ENCODE data around the gene ARHGEF17.
"Not testable (repeated sequence)": the region's sequence is repeated elsewhere in the genome, so short reads cannot be mapped to it uniquely, and the experiment has no call there.

DNA sequence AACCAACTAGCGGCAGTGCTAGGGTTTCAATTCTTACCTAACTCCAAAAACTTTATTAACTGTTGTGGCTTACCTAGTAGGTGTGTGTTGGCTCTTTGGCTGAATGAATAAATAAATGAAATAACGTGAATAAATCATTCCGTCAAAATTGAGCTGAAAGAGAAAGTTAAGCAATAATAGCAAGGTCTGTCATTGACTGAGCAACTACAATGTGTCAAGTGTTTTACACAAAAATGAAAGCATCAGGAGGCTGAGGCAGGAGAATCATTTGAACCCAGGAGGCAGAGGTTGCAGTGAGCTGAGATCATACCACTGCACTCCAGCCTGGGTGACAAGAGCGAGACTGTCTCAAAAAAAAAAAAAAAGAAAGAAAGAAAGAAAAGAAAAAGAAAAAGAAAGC, 33.9 kb upstream of the ARHGEF17 start:
- not testable (repeated sequence) for TF ChIP-seq NFYB (CRISPR knock-in tag; IDR thresholded peaks at IDR 0.05); BRCA1 (CRISPR knock-in tag; IDR thresholded peaks at IDR 0.05); SRF (IDR thresholded peaks at IDR 0.05; ENCODE audit: low read depth, low read length); ZHX1 (CRISPR knock-in tag; IDR thresholded peaks at IDR 0.05; ENCODE audit: low read depth); ZNF644 (CRISPR knock-in tag; IDR thresholded peaks at IDR 0.05; ENCODE audit: low read depth); GABPA (IDR thresholded peaks at IDR 0.05; ENCODE audit: low read depth, low read length); GABPA (CRISPR knock-in tag; IDR thresholded peaks at IDR 0.05; ENCODE audit: low read depth); ZMYM3 (CRISPR knock-in tag; IDR thresholded peaks at IDR 0.05); MEIS2 (CRISPR knock-in tag; IDR thresholded peaks at IDR 0.05); ZFP1 (CRISPR knock-in tag; IDR thresholded peaks at IDR 0.05)
- TF ChIP-seq, protein P1, sequence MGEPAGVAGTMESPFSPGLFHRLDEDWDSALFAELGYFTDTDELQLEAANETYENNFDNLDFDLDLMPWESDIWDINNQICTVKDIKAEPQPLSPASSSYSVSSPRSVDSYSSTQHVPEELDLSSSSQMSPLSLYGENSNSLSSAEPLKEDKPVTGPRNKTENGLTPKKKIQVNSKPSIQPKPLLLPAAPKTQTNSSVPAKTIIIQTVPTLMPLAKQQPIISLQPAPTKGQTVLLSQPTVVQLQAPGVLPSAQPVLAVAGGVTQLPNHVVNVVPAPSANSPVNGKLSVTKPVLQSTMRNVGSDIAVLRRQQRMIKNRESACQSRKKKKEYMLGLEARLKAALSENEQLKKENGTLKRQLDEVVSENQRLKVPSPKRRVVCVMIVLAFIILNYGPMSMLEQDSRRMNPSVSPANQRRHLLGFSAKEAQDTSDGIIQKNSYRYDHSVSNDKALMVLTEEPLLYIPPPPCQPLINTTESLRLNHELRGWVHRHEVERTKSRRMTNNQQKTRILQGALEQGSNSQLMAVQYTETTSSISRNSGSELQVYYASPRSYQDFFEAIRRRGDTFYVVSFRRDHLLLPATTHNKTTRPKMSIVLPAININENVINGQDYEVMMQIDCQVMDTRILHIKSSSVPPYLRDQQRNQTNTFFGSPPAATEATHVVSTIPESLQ (CRISPR knock-in tag; conservative IDR thresholded peaks at IDR 0.05): not testable (repeated sequence)
- TF ChIP-seq, protein P2, sequence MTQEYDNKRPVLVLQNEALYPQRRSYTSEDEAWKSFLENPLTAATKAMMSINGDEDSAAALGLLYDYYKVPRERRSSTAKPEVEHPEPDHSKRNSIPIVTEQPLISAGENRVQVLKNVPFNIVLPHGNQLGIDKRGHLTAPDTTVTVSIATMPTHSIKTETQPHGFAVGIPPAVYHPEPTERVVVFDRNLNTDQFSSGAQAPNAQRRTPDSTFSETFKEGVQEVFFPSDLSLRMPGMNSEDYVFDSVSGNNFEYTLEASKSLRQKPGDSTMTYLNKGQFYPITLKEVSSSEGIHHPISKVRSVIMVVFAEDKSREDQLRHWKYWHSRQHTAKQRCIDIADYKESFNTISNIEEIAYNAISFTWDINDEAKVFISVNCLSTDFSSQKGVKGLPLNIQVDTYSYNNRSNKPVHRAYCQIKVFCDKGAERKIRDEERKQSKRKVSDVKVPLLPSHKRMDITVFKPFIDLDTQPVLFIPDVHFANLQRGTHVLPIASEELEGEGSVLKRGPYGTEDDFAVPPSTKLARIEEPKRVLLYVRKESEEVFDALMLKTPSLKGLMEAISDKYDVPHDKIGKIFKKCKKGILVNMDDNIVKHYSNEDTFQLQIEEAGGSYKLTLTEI (CRISPR knock-in tag; conservative IDR thresholded peaks at IDR 0.05): not testable (repeated sequence)
- TF ChIP-seq, protein P3, sequence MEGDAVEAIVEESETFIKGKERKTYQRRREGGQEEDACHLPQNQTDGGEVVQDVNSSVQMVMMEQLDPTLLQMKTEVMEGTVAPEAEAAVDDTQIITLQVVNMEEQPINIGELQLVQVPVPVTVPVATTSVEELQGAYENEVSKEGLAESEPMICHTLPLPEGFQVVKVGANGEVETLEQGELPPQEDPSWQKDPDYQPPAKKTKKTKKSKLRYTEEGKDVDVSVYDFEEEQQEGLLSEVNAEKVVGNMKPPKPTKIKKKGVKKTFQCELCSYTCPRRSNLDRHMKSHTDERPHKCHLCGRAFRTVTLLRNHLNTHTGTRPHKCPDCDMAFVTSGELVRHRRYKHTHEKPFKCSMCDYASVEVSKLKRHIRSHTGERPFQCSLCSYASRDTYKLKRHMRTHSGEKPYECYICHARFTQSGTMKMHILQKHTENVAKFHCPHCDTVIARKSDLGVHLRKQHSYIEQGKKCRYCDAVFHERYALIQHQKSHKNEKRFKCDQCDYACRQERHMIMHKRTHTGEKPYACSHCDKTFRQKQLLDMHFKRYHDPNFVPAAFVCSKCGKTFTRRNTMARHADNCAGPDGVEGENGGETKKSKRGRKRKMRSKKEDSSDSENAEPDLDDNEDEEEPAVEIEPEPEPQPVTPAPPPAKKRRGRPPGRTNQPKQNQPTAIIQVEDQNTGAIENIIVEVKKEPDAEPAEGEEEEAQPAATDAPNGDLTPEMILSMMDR (CRISPR knock-in tag; IDR thresholded peaks at IDR 0.05): not testable (repeated sequence)
- TF ChIP-seq, protein P4, sequence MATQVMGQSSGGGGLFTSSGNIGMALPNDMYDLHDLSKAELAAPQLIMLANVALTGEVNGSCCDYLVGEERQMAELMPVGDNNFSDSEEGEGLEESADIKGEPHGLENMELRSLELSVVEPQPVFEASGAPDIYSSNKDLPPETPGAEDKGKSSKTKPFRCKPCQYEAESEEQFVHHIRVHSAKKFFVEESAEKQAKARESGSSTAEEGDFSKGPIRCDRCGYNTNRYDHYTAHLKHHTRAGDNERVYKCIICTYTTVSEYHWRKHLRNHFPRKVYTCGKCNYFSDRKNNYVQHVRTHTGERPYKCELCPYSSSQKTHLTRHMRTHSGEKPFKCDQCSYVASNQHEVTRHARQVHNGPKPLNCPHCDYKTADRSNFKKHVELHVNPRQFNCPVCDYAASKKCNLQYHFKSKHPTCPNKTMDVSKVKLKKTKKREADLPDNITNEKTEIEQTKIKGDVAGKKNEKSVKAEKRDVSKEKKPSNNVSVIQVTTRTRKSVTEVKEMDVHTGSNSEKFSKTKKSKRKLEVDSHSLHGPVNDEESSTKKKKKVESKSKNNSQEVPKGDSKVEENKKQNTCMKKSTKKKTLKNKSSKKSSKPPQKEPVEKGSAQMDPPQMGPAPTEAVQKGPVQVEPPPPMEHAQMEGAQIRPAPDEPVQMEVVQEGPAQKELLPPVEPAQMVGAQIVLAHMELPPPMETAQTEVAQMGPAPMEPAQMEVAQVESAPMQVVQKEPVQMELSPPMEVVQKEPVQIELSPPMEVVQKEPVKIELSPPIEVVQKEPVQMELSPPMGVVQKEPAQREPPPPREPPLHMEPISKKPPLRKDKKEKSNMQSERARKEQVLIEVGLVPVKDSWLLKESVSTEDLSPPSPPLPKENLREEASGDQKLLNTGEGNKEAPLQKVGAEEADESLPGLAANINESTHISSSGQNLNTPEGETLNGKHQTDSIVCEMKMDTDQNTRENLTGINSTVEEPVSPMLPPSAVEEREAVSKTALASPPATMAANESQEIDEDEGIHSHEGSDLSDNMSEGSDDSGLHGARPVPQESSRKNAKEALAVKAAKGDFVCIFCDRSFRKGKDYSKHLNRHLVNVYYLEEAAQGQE (IDR thresholded peaks at IDR 0.05; ENCODE audit: borderline replicate concordance in 1 of 2, low read depth in 1 of 2, low read length in 2 of 2): not testable (repeated sequence)
- TF ChIP-seq, protein P5, sequence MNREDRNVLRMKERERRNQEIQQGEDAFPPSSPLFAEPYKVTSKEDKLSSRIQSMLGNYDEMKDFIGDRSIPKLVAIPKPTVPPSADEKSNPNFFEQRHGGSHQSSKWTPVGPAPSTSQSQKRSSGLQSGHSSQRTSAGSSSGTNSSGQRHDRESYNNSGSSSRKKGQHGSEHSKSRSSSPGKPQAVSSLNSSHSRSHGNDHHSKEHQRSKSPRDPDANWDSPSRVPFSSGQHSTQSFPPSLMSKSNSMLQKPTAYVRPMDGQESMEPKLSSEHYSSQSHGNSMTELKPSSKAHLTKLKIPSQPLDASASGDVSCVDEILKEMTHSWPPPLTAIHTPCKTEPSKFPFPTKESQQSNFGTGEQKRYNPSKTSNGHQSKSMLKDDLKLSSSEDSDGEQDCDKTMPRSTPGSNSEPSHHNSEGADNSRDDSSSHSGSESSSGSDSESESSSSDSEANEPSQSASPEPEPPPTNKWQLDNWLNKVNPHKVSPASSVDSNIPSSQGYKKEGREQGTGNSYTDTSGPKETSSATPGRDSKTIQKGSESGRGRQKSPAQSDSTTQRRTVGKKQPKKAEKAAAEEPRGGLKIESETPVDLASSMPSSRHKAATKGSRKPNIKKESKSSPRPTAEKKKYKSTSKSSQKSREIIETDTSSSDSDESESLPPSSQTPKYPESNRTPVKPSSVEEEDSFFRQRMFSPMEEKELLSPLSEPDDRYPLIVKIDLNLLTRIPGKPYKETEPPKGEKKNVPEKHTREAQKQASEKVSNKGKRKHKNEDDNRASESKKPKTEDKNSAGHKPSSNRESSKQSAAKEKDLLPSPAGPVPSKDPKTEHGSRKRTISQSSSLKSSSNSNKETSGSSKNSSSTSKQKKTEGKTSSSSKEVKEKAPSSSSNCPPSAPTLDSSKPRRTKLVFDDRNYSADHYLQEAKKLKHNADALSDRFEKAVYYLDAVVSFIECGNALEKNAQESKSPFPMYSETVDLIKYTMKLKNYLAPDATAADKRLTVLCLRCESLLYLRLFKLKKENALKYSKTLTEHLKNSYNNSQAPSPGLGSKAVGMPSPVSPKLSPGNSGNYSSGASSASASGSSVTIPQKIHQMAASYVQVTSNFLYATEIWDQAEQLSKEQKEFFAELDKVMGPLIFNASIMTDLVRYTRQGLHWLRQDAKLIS (CRISPR knock-in tag; IDR thresholded peaks at IDR 0.05): not testable (repeated sequence)

All from HepG2 (cell line).